Hepatocyte (in vitro differentiated cells): Measurements from ENCODE around the gene RXRA.

ENCODE experiments used
- EZH2 ChIP-seq: fragments of 200-600 bp; sonication (generic); IDR thresholded peaks from 2 replicates; pipeline ENCODE4 v1.6.1; 2016; ENCODE audit warnings: antibody characterized with exemption, mild to moderate bottlenecking, borderline replicate concordance
- TF ChIP-seq, protein P1 (sequence below): fragments of 200-600 bp; sonication (generic); IDR thresholded peaks from 2 replicates; pipeline ENCODE4 v1.5.1; 2016; ENCODE audit warnings: antibody characterized with exemption, mild to moderate bottlenecking; ENCODE audit not compliant: poor library complexity

DNA sequence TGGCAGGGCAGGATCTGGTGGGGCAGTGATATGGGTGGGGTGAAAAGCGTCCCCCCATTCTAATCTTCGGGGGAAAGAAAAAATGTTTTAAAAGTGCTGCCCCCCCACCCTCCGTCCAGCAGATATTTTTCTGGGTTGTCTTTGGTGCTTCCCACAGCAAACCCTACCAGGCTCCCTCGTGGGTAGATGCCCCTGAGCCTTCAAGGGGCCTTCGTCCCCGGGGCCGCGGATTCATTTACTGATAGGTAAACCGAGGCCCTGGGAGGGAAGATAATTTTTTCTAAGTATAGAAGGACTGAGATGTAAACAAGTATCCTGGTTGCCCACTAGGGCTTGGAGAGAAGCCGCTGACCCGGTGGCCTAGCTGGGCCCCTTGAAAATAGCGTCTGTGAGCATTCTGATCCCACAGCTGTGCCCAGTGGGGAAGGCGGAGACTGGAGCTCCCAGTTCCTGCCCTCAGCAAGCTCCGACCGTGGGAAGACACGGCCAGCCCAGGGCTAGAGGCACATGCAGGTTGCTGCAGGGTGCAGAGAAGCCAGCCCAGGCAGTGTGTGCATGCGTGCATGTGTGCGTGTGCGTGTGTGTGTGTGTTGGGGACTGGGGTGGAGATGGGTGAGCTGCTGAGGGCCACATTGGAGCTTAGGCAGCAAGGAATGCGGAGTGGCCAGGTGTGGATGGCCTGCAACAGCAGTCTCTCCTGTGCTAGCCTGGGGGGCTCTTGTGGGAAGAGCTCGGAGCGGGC lies 6.0 kb upstream of the RXRA start:
- TF ChIP-seq, protein P1, sequence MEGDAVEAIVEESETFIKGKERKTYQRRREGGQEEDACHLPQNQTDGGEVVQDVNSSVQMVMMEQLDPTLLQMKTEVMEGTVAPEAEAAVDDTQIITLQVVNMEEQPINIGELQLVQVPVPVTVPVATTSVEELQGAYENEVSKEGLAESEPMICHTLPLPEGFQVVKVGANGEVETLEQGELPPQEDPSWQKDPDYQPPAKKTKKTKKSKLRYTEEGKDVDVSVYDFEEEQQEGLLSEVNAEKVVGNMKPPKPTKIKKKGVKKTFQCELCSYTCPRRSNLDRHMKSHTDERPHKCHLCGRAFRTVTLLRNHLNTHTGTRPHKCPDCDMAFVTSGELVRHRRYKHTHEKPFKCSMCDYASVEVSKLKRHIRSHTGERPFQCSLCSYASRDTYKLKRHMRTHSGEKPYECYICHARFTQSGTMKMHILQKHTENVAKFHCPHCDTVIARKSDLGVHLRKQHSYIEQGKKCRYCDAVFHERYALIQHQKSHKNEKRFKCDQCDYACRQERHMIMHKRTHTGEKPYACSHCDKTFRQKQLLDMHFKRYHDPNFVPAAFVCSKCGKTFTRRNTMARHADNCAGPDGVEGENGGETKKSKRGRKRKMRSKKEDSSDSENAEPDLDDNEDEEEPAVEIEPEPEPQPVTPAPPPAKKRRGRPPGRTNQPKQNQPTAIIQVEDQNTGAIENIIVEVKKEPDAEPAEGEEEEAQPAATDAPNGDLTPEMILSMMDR = no peak
- TF ChIP-seq EZH2 = no peak
